Adrenal gland (tissue), 12 donors: ENCODE data around the gene DBF4. TPM values are rescaled to one million over a fixed set of nuclear protein-coding genes. Genes with fewer than 3 reads are reported as not detected.
A peak's percentile ranks its signal among the peaks of the same experiment; 100 is the strongest.

Experiments used
- DNase-seq, 7 donors: peaks; one replicate each; pipeline ENCODE4 v3.0.0-alpha.2; 2019 to 2020
- H3K27ac ChIP-seq, 5 donors: fragments of 200-600 bp; sonication (generic) in 4 of 5; 1 replicate in 3 of 5; 2 replicates in 2 of 5; pipeline versions ENCODE4 v1.5.1 to v1.8.0; 2016 to 2020; ENCODE audit warnings: mild to moderate bottlenecking in 1 of 5
- H3K27me3 ChIP-seq: fragments of 200-600 bp; 2 replicates; pipeline ENCODE4 v1.8.0; 2021
- H3K36me3 ChIP-seq, 2 donors: fragments of 200-600 bp; replicated peaks in 1 of 2; 1 replicate in 1 of 2; 2 replicates in 1 of 2; pipeline versions ENCODE4 v1.5.1 to v1.8.0; 2018 to 2022
- H3K4me1 ChIP-seq, 2 donors: fragments of 200-600 bp; replicated peaks in 1 of 2; 1 replicate in 1 of 2; 2 replicates in 1 of 2; pipeline versions ENCODE4 v1.5.1 to v1.8.0; 2018 to 2021
- H3K4me3 ChIP-seq, 4 donors: fragments of 200-600 bp; sonication (generic) in 3 of 4; one replicate each; pipeline ENCODE4 v1.5.1; 2016 to 2018
- H3K9me3 ChIP-seq, 3 donors: fragments of 200-600 bp; sonication (generic) in 1 of 3; replicated peaks in 1 of 3; 1 replicate in 2 of 3; 2 replicates in 1 of 3; pipeline versions ENCODE4 v1.5.1 to v1.8.0; 2016 to 2021
- POLR2A ChIP-seq, 2 donors: fragments of 450-650 bp; IDR thresholded peaks; one replicate each; pipeline ENCODE4 v1.6.1; 2017; ENCODE audit warnings: antibody characterized with exemption in 2 of 2, mild to moderate bottlenecking in 2 of 2, moderate library complexity in 1 of 2
- WGBS, 4 donors: extraction: QIAGEN DNeasy Blood & Tissue Kit in 2 of 4; methylation state at CpG; one replicate each; pipeline versions ENCODE4 v1.1.5 to v1.1.7; 2013 to 2017; 5-methylcytosine and 5-hydroxymethylcytosine counted together
- intact Hi-C, 2 donors: fragments of 100-400 bp; cut with DNase I; formaldehyde crosslinking; loops; one replicate each; pipeline versions ENCODE4 v1.14.1 to v1.15.0; 2022 to 2023
- polyA plus RNA-seq, 3 donors: library from polyadenylated mRNA; stranded (reverse); fragments of 200-250 nt in 2 of 3; fragments of 350-450 nt in 1 of 3; fragmentation: Illumina TruSeq in 1 of 3; extraction: RNeasy Lipid Tissue Mini Kit (QIAGEN cat#74804) in 1 of 3; gene quantifications; one replicate each; pipeline ENCODE4 v1.2.3, GENCODE V29; 2013 to 2014
- total RNA-seq, 9 donors: library from RNA; depleted of rRNA in 4 of 9; stranded (reverse); fragments of >200 nt in 4 of 9; fragments of 120-200 nt in 1 of 9; fragmentation: NEBNext Ultra II Directional in 1 of 9; extraction: Animal tissue kit (Norgen Biotek cat#: 25700) in 1 of 9; gene quantifications; one replicate each; pipeline versions ENCODE4 v1.1.0 to v1.2.4, GENCODE V29; 2013 to 2023
- TF ChIP-seq, protein P1 (sequence below), 6 experiments: fragments of 450-650 bp in 4 of 6; fragments of 200-600 bp in 2 of 6; sonication (generic) in 1 of 6; IDR thresholded peaks; 1 replicate in 5 of 6; 2 replicates in 1 of 6; pipeline versions ENCODE4 v1.5.1 to v1.8.0; 2016 to 2021; ENCODE audit warnings: antibody characterized with exemption in 6 of 6, mild to moderate bottlenecking in 2 of 6, moderate library complexity in 1 of 6
- donor health status: healthy with polysubstance abuse.
- donor health status: Bipolar disorder and iron deficiency.
- donor health status: DM: yes; HTN: yes; CAD: no.
- donor health status: DM: no; HTN: no; CAD: no.
- donor health status: DM: no; HTN: no; CAD: no.
- donor health status: DM: yes; HTN: yes; CAD: no.

DBF4 gene
- total and polyA plus RNA-seq, 12 donors, result 0.91 to 23.2 (median 7.2) TPM

DNA sequence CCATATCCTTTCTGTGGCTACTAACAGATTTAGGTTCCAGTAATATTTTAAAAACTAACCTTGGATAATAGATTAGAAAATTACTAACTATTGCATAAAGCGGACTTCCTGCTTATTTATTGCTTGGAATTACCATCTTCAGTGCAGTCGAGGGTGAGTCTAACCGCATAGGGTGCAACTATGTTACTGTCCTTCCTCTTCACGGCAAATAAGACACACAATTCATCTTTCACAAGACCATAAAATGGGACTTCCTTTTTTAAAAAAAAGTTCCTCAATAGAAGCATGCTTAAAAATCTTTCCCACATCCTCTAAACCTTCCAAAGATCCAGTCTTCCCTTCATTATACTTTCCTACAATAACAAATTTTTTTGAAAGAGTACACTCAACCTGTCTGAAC lies 2.2 kb upstream of the DBF4 start:
- H3K4me1 ChIP-seq, result peaks cover 0 to 32% of the 10 kb centered on the region in 2 donors
- DNase-seq, result peak in 1 of 7 donors; percentile 28
- H3K9me3 ChIP-seq, result peaks cover 0 to 5% (median 0%) of the 10 kb centered on the region in 3 donors
- peak overlapping the region in 1 of 5 donors; percentile 52 for H3K27ac ChIP-seq
- no peaks in the 10 kb centered on the region for H3K27me3 ChIP-seq
- H3K4me3 ChIP-seq, result peak overlapping the region in 1 of 4 donors; percentile 11
- TF ChIP-seq, protein P1, sequence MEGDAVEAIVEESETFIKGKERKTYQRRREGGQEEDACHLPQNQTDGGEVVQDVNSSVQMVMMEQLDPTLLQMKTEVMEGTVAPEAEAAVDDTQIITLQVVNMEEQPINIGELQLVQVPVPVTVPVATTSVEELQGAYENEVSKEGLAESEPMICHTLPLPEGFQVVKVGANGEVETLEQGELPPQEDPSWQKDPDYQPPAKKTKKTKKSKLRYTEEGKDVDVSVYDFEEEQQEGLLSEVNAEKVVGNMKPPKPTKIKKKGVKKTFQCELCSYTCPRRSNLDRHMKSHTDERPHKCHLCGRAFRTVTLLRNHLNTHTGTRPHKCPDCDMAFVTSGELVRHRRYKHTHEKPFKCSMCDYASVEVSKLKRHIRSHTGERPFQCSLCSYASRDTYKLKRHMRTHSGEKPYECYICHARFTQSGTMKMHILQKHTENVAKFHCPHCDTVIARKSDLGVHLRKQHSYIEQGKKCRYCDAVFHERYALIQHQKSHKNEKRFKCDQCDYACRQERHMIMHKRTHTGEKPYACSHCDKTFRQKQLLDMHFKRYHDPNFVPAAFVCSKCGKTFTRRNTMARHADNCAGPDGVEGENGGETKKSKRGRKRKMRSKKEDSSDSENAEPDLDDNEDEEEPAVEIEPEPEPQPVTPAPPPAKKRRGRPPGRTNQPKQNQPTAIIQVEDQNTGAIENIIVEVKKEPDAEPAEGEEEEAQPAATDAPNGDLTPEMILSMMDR (IDR thresholded peaks at IDR 0.05), result no peak
- H3K36me3 ChIP-seq, result no peaks in the 10 kb centered on the region
- WGBS, 4 donors, result 57 to 61% (median 59%) methylated on average over 4 of the region's 4 CpGs
- intact Hi-C loops, result no loop called here

DNA sequence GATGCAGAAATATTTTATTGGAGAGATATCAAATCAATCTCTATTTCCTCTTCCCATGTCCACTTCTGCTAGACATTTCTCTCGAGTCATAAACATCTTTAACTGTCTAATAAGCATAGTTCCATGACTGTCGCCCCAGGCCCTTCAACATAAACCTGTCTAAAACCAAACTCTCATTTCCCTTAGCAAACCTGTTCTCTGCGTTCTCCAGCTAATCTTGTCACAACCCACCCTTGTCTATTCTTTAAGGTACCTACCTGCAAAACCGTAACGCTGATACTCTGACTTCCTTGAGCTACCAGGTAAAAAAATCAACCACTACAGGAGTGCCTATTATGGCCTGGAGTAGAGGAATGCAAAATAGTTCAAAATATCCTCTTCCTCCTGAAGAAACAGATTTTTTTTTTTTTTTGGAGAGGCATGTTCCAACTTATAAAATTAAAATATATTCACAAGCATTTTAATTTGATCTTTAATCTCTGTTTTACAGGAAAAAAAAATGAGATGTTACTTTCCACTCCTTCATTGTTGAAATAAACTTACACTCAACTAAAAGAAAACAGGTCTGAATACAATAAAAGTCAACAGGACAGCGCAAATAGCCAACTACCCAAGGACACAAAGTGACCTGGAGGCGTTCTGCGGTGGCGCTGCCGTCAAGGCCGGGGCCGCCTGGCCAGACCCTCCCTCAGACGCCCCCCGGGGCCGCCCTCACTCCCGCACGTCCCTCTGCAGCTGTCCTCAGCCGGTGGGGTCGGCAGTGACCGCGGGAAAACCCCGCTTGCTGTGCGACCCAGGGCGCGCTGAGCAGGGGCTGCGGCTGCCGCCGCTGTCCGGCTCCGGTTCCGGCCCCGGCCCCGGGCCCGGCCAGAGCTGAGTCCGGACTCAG lies 898 bp upstream of the DBF4 start:
- 2 to 5% (median 3%) methylated on average over 17 to 35 of the region's 35 CpGs for WGBS, 4 donors

DNA sequence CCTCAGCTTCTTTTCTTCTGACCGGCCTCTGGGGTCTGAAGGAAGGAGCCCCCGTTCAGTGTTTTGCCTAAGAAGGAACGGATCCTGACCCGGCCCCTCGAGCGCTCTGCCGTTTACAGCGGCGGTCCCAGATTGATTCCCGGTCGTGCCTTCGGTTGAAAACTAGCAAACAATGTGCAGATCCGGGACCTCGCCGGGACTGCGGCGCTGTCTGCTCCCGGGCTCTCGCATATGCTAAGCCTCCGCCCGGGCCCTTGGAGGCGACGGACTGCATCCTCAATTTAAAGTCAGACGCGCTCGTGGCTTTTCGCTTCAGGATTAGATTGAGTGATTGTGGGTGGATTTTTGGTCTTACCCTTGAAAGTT lies 559 bp downstream of the DBF4 start:
- TF ChIP-seq, protein P1 (IDR thresholded peaks at IDR 0.05), result no peak
- no peak for TF ChIP-seq POLR2A (IDR thresholded peaks at IDR 0.05)
- H3K9me3 ChIP-seq, result peaks cover 0 to 5% (median 0%) of the 10 kb centered on the region in 3 donors
- H3K27ac ChIP-seq, result peak overlapping the region; percentile 87 to 98 (median 95)
- peak overlapping the region; percentile 68 to 96 (median 82) for H3K4me3 ChIP-seq
- DNase-seq, result peak; percentile 62 to 82 (median 74)
- intact Hi-C loops, result loop anchor here in 1 of 2 donors (5.0 kb wide), 1 partner anchor 75 kb away; no protein-coding TSS in a partner anchor
- no peaks in the 10 kb centered on the region for H3K27me3 ChIP-seq
- no peaks in the 10 kb centered on the region for H3K36me3 ChIP-seq
- peaks cover 0 to 32% of the 10 kb centered on the region in 2 donors for H3K4me1 ChIP-seq
- 0 to 1% (median 1%) methylated on average over 13 to 27 of the region's 27 CpGs for WGBS, 4 donors

More for the DNA sequence above, 898 bp upstream of the DBF4 start:
- Histone ChIP-seq H3K27ac (peak overlapping the region; percentile 87 to 98 (median 95)), H3K36me3 (no peaks in the 10 kb centered on the region), H3K27me3 (no peaks in the 10 kb centered on the region), H3K9me3 (peaks cover 0 to 5% (median 0%) of the 10 kb centered on the region in 3 donors), H3K4me1 (peaks cover 0 to 32% of the 10 kb centered on the region in 2 donors), H3K4me3 (peak overlapping the region; percentile 68 to 96 (median 82))
- no peak for TF ChIP-seq POLR2A (IDR thresholded peaks at IDR 0.05)
- TF ChIP-seq, protein P1 (IDR thresholded peaks at IDR 0.05), result no peak
- intact Hi-C loops, result loop anchor here in 1 of 2 donors (5.0 kb wide), 1 partner anchor 73 kb away; no protein-coding TSS in a partner anchor
- peak in 5 of 7 donors; percentile 19 to 43 (median 34) for DNase-seq

DNA sequence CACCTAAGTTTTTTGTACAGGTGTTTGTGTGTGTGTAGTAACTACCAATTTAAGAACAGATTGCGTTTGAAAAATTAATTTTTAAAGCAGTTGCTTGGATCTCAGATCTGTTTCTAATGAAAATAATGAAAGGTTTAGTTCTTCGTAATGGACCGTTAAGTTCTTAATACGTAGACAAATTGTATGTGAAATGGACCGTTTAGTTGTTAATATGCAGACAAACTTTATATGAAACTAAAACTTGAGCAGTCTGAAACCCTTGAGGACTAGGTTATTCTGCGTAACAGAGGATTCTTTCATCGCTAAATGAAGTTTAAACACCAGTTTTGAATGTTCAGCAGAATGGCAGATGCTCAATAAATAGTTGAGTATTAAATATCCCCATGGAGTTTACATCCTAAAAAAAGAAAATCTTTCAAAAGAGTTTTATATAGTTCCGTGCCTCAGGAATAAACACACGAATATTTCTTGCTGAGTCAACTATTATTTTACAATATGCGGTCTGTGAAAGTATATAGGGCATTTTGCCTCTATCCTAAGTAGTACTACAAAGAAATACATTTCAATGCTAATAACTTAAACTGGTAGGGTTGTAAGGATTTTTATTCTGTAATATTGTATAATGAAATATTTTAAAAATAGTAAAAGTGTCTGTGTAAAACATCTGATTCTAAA lies 1.2 kb downstream of the DBF4 start:
- DNase-seq, result no peak
- 13 to 14% (median 13%) methylated on average over 10 of the region's 10 CpGs for WGBS, 4 donors
- H3K36me3 ChIP-seq, result no peaks in the 10 kb centered on the region
- intact Hi-C loops, result loop anchor here in 1 of 2 donors (5.0 kb wide), 1 partner anchor 75 kb away; no protein-coding TSS in a partner anchor
- H3K4me3 ChIP-seq, result peak overlapping the region in 3 of 4 donors; percentile 68 to 96 (median 85)
- H3K27ac ChIP-seq, result peak overlapping the region in 3 of 5 donors; percentile 95 to 98 (median 96)
- TF ChIP-seq POLR2A (IDR thresholded peaks at IDR 0.05), result no peak
- TF ChIP-seq, protein P1 (IDR thresholded peaks at IDR 0.05), result no peak
- H3K9me3 ChIP-seq, result no peaks in the 10 kb centered on the region
- no peaks in the 10 kb centered on the region for H3K27me3 ChIP-seq
- H3K4me1 ChIP-seq, result peaks cover 0 to 32% of the 10 kb centered on the region in 2 donors
